ENCODE results near the gene STK17A. TPM values are rescaled to one million over a fixed set of nuclear protein-coding genes. Genes with fewer than 3 reads are reported as not detected.

The STK17A gene
- total and polyA plus RNA-seq, 2 donors (not counting 1 experiment from before 2014, with no cell fraction given) = 46.8 to 53.2 TPM

- H3K4me1 ChIP-seq (ENCODE audit: control insufficient read depth, extremely low read depth, insufficient read depth, low read length) = peaks cover 6% of the 10 kb centered on the region
- no peak overlapping the region for H3K9ac ChIP-seq (ENCODE audit: insufficient read depth, low read length)
- peak overlapping the region; percentile 9 for H3K27ac ChIP-seq (ENCODE audit: insufficient read depth, low read length)
- H3K9me3 ChIP-seq (ENCODE audit: control insufficient read depth, insufficient read depth, low read depth, low read length) = no peaks in the 10 kb centered on the region
- TF ChIP-seq CTCF (conservative IDR thresholded peaks at IDR 0.05 in 1 of 2, IDR thresholded peaks at IDR 0.05 in 1 of 2; ENCODE audit: low read depth in 1 of 2, low read length in 2 of 2) (no peak), EZH2 (IDR thresholded peaks at IDR 0.05; ENCODE audit: low read length, missing control alignments) (no peak)
- peak in 1 of 2 donors; percentile 64 for DNase-seq (ENCODE audit: low read depth in 2 of 2)
- H3K27me3 ChIP-seq (ENCODE audit: control insufficient read depth, insufficient read depth, low read length) = no peaks in the 10 kb centered on the region
- no peak overlapping the region for H2AFZ ChIP-seq (ENCODE audit: low read length)
- H3K36me3 ChIP-seq (ENCODE audit: control insufficient read depth, insufficient read depth, low read length) = no peaks in the 10 kb centered on the region
- H3K79me2 ChIP-seq (ENCODE audit: control insufficient read depth, insufficient read depth, low read length) = peaks cover 98% of the 10 kb centered on the region
- H4K20me1 ChIP-seq (ENCODE audit: control insufficient read depth, extremely low read depth, insufficient read depth, low read length) = peaks cover 12% of the 10 kb centered on the region
- no peak overlapping the region for H3K4me3 ChIP-seq (replicated peaks in 1 of 4; ENCODE audit: control extremely low read depth in 1 of 4, insufficient read depth in 1 of 4, low read depth in 3 of 4, low read length in 4 of 4)
- peak overlapping the region; percentile 57 for H3K4me2 ChIP-seq (ENCODE audit: extremely low read depth, insufficient read depth, low read length)
Measured at GRCh38 chr7:43591558-43592180, 8.8 kb downstream of the STK17A start.

- H3K9ac ChIP-seq (ENCODE audit: insufficient read depth, low read length) = no peak overlapping the region
- DNase-seq (ENCODE audit: low read depth in 2 of 2) = no peak
- H3K4me3 ChIP-seq (replicated peaks in 1 of 4; ENCODE audit: control extremely low read depth in 1 of 4, insufficient read depth in 1 of 4, low read depth in 3 of 4, low read length in 4 of 4) = no peak overlapping the region
- H3K79me2 ChIP-seq (ENCODE audit: control insufficient read depth, insufficient read depth, low read length) = peaks cover 97% of the 10 kb centered on the region
- peaks cover 1% of the 10 kb centered on the region for H3K36me3 ChIP-seq (ENCODE audit: control insufficient read depth, insufficient read depth, low read length)
- no peaks in the 10 kb centered on the region for H3K9me3 ChIP-seq (ENCODE audit: control insufficient read depth, insufficient read depth, low read depth, low read length)
- no peak overlapping the region for H3K27ac ChIP-seq (ENCODE audit: insufficient read depth, low read length)
- H3K4me1 ChIP-seq (ENCODE audit: control insufficient read depth, extremely low read depth, insufficient read depth, low read length) = peaks cover 6% of the 10 kb centered on the region
- TF ChIP-seq EZH2 (IDR thresholded peaks at IDR 0.05; ENCODE audit: low read length, missing control alignments) = no peak
- no peak for TF ChIP-seq CTCF (conservative IDR thresholded peaks at IDR 0.05 in 1 of 2, IDR thresholded peaks at IDR 0.05 in 1 of 2; ENCODE audit: low read depth in 1 of 2, low read length in 2 of 2)
- H3K27me3 ChIP-seq (ENCODE audit: control insufficient read depth, insufficient read depth, low read length) = no peaks in the 10 kb centered on the region
- H2AFZ ChIP-seq (ENCODE audit: low read length) = no peak overlapping the region
- H3K4me2 ChIP-seq (ENCODE audit: extremely low read depth, insufficient read depth, low read length) = no peak overlapping the region
- H4K20me1 ChIP-seq (ENCODE audit: control insufficient read depth, extremely low read depth, insufficient read depth, low read length) = peaks cover 11% of the 10 kb centered on the region
Measured at GRCh38 chr7:43592326-43592725, 9.4 kb downstream of the STK17A start.

- no peak for DNase-seq (ENCODE audit: low read depth in 2 of 2)
- H3K4me1 ChIP-seq (ENCODE audit: control insufficient read depth, extremely low read depth, insufficient read depth, low read length) = peaks cover 6% of the 10 kb centered on the region
- H3K4me2 ChIP-seq (ENCODE audit: extremely low read depth, insufficient read depth, low read length) = no peak overlapping the region
- no peak overlapping the region for H3K27ac ChIP-seq (ENCODE audit: insufficient read depth, low read length)
- no peak overlapping the region for H2AFZ ChIP-seq (ENCODE audit: low read length)
- no peak overlapping the region for H3K4me3 ChIP-seq (replicated peaks in 1 of 4; ENCODE audit: control extremely low read depth in 1 of 4, insufficient read depth in 1 of 4, low read depth in 3 of 4, low read length in 4 of 4)
- TF ChIP-seq EZH2 (IDR thresholded peaks at IDR 0.05; ENCODE audit: low read length, missing control alignments) = no peak
- TF ChIP-seq CTCF (conservative IDR thresholded peaks at IDR 0.05 in 1 of 2, IDR thresholded peaks at IDR 0.05 in 1 of 2; ENCODE audit: low read depth in 1 of 2, low read length in 2 of 2) = no peak
- no peaks in the 10 kb centered on the region for H3K9me3 ChIP-seq (ENCODE audit: control insufficient read depth, insufficient read depth, low read depth, low read length)
- peaks cover 92% of the 10 kb centered on the region for H3K79me2 ChIP-seq (ENCODE audit: control insufficient read depth, insufficient read depth, low read length)
- no peaks in the 10 kb centered on the region for H3K27me3 ChIP-seq (ENCODE audit: control insufficient read depth, insufficient read depth, low read length)
- H3K36me3 ChIP-seq (ENCODE audit: control insufficient read depth, insufficient read depth, low read length) = peaks cover 3% of the 10 kb centered on the region
- H3K9ac ChIP-seq (ENCODE audit: insufficient read depth, low read length) = no peak overlapping the region
- peaks cover 9% of the 10 kb centered on the region for H4K20me1 ChIP-seq (ENCODE audit: control insufficient read depth, extremely low read depth, insufficient read depth, low read length)
Measured at GRCh38 chr7:43593010-43593409, 10.1 kb downstream of the STK17A start.
